Measurements from ENCODE around the gene HSPA13. TPM values are rescaled to one million over a fixed set of nuclear protein-coding genes. Genes with fewer than 3 reads are reported as not detected.
A peak's percentile ranks its signal among the peaks of the same experiment; 100 is the strongest.

Gene HSPA13
- total and polyA plus RNA-seq, 10 of the 15 experiments (the other 5 are each of a cell fraction or from before 2014, with no cell fraction given): 10.0 to 26.9 (median 18.6) TPM

GRCh38 chr21:14382835-14383595 is at the start of gene HSPA13 (continued):
- TF ChIP-seq ZBTB11 (CRISPR knock-in tag; IDR thresholded peaks at IDR 0.05) (no peak), NFYA (IDR thresholded peaks at IDR 0.05; ENCODE audit: borderline replicate concordance, low read depth, low read length) (no peak), BHLHE40 (IDR thresholded peaks at IDR 0.05; ENCODE audit: borderline replicate concordance in 1 of 2, low read depth in 2 of 2, low read length in 1 of 2) (0 out of 4 replicates have a peak, but pooled peaks of 1 of the 2 experiments have one; percentile 4), IKZF1 (conservative IDR thresholded peaks at IDR 0.05) (peak; percentile 93), ZNF274 (IDR thresholded peaks at IDR 0.05; ENCODE audit: insufficient read depth, insufficient read length) (no peak), KAT2A (conservative IDR thresholded peaks at IDR 0.05; ENCODE audit: control insufficient read depth, low read depth, low read length) (no peak), NR2C2 (IDR thresholded peaks at IDR 0.05; ENCODE audit: borderline replicate concordance, control insufficient read depth, insufficient read length, low read depth) (no peak), RUNX3 (IDR thresholded peaks at IDR 0.05; ENCODE audit: low read length) (peak; percentile 71; the same call in 1 of the 2 replicates), ASH2L (IDR thresholded peaks at IDR 0.05; ENCODE audit: borderline replicate concordance, low read depth) (no peak), ZNF592 (IDR thresholded peaks at IDR 0.05) (no peak), POU2F2 (IDR thresholded peaks at IDR 0.05; ENCODE audit: borderline replicate concordance, low read depth, low read length) (0 out of 3 replicates have a peak, but pooled peaks have one; percentile 19), NBN (IDR thresholded peaks at IDR 0.05) (no peak; the same call in 1 of the 2 replicates), PML (IDR thresholded peaks at IDR 0.05; ENCODE audit: low read length) (peak; percentile 76), CBX3 (IDR thresholded peaks at IDR 0.05; ENCODE audit: borderline replicate concordance, low read depth) (no peak), SMC3 (IDR thresholded peaks at IDR 0.05; ENCODE audit: borderline replicate concordance, low read length) (no peak), E2F8 (IDR thresholded peaks at IDR 0.05; ENCODE audit: low read depth, partially characterized antibody) (no peak), BACH1 (IDR thresholded peaks at IDR 0.05; ENCODE audit: borderline replicate concordance) (no peak), RELA (IDR thresholded peaks at IDR 0.05; ENCODE audit: borderline replicate concordance, partially characterized antibody) (peak; percentile 38)

Data from GM12878 (cell line).